Smooth muscle cell (in vitro differentiated cells): Measurements from ENCODE around the gene PPP2R1A. TPM values are rescaled to one million over a fixed set of nuclear protein-coding genes. Genes with fewer than 3 reads are reported as not detected.

Experiments used
- DNase-seq: peaks from one replicate; lab custom pipeline; 2025; ENCODE audit not compliant: unreplicated experiment; lab: John Stamatoyannopoulos, UW
- H2AFZ ChIP-seq: fragments of 200-600 bp; sonication (generic); 2 replicates; pipeline ENCODE4 v1.6.0; 2016; ENCODE audit warnings: antibody characterized with exemption, low read depth, mild to moderate bottlenecking
- H3F3A ChIP-seq: fragments of 200-600 bp; sonication (generic); 2 replicates; pipeline ENCODE4 v1.6.0; 2017; ENCODE audit warnings: antibody characterized with exemption, low read depth
- H3K27ac ChIP-seq: fragments of 200-600 bp; sonication (generic); 2 replicates; pipeline ENCODE4 v1.5.1; 2016; ENCODE audit warnings: low read depth, mild to moderate bottlenecking
- H3K27me3 ChIP-seq: fragments of 200-600 bp; sonication (generic); 2 replicates; pipeline ENCODE4 v1.6.1; 2016; ENCODE audit warnings: low read depth, mild to moderate bottlenecking
- H3K36me3 ChIP-seq: fragments of 200-600 bp; sonication (generic); 2 replicates; pipeline ENCODE4 v1.5.1; 2016; ENCODE audit warnings: low read depth
- H3K4me1 ChIP-seq: fragments of 200-600 bp; sonication (generic); 2 replicates; pipeline ENCODE4 v1.5.1; 2016; ENCODE audit warnings: low read depth
- H3K4me2 ChIP-seq: fragments of 200-600 bp; sonication (generic); 2 replicates; pipeline ENCODE4 v1.6.0; 2016; ENCODE audit warnings: mild to moderate bottlenecking
- H3K4me3 ChIP-seq: fragments of 200-600 bp; sonication (generic); 2 replicates; pipeline ENCODE4 v1.5.1; 2016; ENCODE audit warnings: mild to moderate bottlenecking
- H3K79me2 ChIP-seq: fragments of 200-600 bp; sonication (generic); 2 replicates; pipeline ENCODE4 v1.6.0; 2016; ENCODE audit warnings: low read depth, mild to moderate bottlenecking
- H3K9ac ChIP-seq: fragments of 200-600 bp; sonication (generic); 2 replicates; pipeline ENCODE4 v1.6.0; 2016; ENCODE audit warnings: low read depth
- H3K9me3 ChIP-seq: fragments of 200-600 bp; sonication (generic); replicated peaks from 2 replicates; pipeline ENCODE4 v1.5.1; 2016; ENCODE audit warnings: low read depth
- H4K20me1 ChIP-seq: fragments of 200-600 bp; sonication (generic); 2 replicates; pipeline ENCODE4 v1.6.0; 2016; ENCODE audit warnings: low read depth
- WGBS: methylation state at CpG from one replicate; pipeline ENCODE4 v1.1.7; 2016; ENCODE audit warnings: low lambda C conversion rate; 5-methylcytosine and 5-hydroxymethylcytosine counted together
- polyA plus RNA-seq: library from polyadenylated mRNA; unstranded; fragments of >200 nt; fragmentation: Nextera tagmentation; extraction: Ambion mirVana; gene quantifications from 2 replicates; pipeline ENCODE4 v1.2.1, GENCODE V29; 2016
- total RNA-seq: library from RNA; depleted of rRNA; stranded (reverse); fragments of >200 nt; gene quantifications from 2 replicates; pipeline ENCODE4 v1.2.3, GENCODE V29; 2014
- TF ChIP-seq, protein P1 (sequence below): fragments of 200-600 bp; sonication (generic); IDR thresholded peaks from 2 replicates; pipeline ENCODE4 v1.5.1; 2017; ENCODE audit warnings: borderline replicate concordance, mild to moderate bottlenecking, antibody characterized with exemption; ENCODE audit not compliant: insufficient read depth, poor library complexity, severe bottlenecking

The PPP2R1A gene
- total and polyA plus RNA-seq, 2 experiments from 2014 or later: 121 to 265 TPM

DNA sequence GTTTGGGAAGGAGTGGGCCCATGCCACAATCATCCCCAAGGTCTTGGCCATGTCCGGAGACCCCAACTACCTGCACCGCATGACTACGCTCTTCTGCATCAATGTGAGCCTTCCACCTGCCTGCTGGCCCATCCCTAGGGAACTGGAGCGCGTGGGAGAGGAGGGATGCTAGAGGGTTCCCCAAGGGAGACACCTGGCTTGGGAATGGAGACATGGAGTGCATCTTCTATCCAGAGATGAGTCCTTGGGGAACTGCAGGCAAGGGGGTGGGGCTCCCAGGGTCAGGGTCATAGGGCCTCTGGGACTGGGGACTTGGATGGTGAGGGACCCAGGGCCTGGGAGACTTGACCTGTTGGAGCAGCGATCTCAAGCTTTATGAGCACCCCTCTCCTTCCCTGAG lies 31.2 kb downstream of the PPP2R1A start:
- Histone ChIP-seq H3K27me3 (no peaks in the 10 kb centered on the region), H3K79me2 (no peaks in the 10 kb centered on the region), H3K9ac (no peak overlapping the region), H3F3A (no peaks in the 10 kb centered on the region), H3K27ac (no peak overlapping the region), H3K4me3 (no peak overlapping the region), H3K4me1 (no peaks in the 10 kb centered on the region), H3K36me3 (peaks cover 40% of the 10 kb centered on the region), H3K9me3 (no peaks in the 10 kb centered on the region), H3K4me2 (no peak overlapping the region), H2AFZ (no peak overlapping the region), H4K20me1 (peaks cover 12% of the 10 kb centered on the region)
- 97% methylated on average over 6 of the region's 6 CpGs for WGBS
- DNase-seq: no peak
- TF ChIP-seq, protein P1, sequence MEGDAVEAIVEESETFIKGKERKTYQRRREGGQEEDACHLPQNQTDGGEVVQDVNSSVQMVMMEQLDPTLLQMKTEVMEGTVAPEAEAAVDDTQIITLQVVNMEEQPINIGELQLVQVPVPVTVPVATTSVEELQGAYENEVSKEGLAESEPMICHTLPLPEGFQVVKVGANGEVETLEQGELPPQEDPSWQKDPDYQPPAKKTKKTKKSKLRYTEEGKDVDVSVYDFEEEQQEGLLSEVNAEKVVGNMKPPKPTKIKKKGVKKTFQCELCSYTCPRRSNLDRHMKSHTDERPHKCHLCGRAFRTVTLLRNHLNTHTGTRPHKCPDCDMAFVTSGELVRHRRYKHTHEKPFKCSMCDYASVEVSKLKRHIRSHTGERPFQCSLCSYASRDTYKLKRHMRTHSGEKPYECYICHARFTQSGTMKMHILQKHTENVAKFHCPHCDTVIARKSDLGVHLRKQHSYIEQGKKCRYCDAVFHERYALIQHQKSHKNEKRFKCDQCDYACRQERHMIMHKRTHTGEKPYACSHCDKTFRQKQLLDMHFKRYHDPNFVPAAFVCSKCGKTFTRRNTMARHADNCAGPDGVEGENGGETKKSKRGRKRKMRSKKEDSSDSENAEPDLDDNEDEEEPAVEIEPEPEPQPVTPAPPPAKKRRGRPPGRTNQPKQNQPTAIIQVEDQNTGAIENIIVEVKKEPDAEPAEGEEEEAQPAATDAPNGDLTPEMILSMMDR: no peak

DNA sequence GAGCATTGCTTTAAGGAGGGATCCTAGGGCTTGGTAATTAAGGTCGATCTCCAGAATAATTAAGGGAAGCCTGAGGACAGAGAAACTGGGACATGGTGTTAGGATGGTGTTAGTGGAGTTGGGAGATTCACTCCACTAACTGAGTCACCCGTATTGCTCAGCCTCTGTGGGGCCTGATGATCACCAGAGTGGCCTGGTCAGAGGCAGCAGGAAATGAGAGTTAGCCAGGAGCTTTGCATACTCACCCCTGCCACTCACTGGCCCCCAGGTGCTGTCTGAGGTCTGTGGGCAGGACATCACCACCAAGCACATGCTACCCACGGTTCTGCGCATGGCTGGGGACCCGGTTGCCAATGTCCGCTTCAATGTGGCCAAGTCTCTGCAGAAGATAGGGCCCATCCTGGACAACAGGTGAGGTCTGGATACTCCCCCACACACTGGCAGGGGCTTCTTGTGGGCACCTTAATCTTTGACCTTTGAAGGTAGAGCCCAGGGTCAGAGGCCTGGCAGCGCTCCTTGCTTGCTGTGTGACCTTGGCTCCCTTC lies 32.1 kb downstream of the PPP2R1A start:
- H3K9ac ChIP-seq: no peak overlapping the region
- no peak overlapping the region for H3K27ac ChIP-seq
- no peak overlapping the region for H3K4me3 ChIP-seq
- no peak overlapping the region for H3K4me2 ChIP-seq
- no peaks in the 10 kb centered on the region for H3K27me3 ChIP-seq
- no peaks in the 10 kb centered on the region for H3K9me3 ChIP-seq
- H3F3A ChIP-seq: no peaks in the 10 kb centered on the region
- no peak overlapping the region for H2AFZ ChIP-seq
- TF ChIP-seq, protein P1: no peak
- WGBS: 95% methylated on average over 7 of the region's 7 CpGs
- no peaks in the 10 kb centered on the region for H3K4me1 ChIP-seq
- peaks cover 12% of the 10 kb centered on the region for H4K20me1 ChIP-seq
- peaks cover 44% of the 10 kb centered on the region for H3K36me3 ChIP-seq
- no peak for DNase-seq
- no peaks in the 10 kb centered on the region for H3K79me2 ChIP-seq

DNA sequence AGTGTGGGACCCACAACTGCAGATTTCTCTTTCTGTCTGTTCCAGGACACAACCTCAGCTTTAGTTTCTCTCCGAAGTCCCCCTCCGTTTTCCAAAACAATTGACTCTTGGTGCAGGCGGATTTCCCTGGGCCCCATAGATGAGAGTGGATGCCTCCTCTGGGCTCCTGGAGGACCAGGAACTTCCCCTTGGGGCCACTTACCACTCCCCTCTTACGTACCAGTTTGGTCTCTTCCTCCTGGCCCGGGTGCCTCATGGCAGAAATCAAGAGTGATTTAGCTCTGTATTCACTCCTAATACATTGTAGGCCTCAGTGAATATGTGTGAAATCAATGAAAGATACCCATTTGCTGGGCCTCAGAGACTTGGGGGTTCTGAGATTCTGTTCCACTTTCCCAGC lies 34.4 kb downstream of the PPP2R1A start:
- TF ChIP-seq, protein P1: no peak
- no peak overlapping the region for H3K27ac ChIP-seq
- H4K20me1 ChIP-seq: peaks cover 5% of the 10 kb centered on the region
- WGBS: 100% methylated on average over 5 of the region's 5 CpGs
- H3K9ac ChIP-seq: no peak overlapping the region
- H3K27me3 ChIP-seq: no peaks in the 10 kb centered on the region
- peaks cover 3% of the 10 kb centered on the region for H3F3A ChIP-seq
- H3K4me2 ChIP-seq: no peak overlapping the region
- H3K4me3 ChIP-seq: no peak overlapping the region
- no peaks in the 10 kb centered on the region for H3K4me1 ChIP-seq
- DNase-seq: no peak
- H3K36me3 ChIP-seq: peaks cover 33% of the 10 kb centered on the region
- no peaks in the 10 kb centered on the region for H3K79me2 ChIP-seq
- H3K9me3 ChIP-seq: no peaks in the 10 kb centered on the region
- H2AFZ ChIP-seq: no peak overlapping the region

DNA sequence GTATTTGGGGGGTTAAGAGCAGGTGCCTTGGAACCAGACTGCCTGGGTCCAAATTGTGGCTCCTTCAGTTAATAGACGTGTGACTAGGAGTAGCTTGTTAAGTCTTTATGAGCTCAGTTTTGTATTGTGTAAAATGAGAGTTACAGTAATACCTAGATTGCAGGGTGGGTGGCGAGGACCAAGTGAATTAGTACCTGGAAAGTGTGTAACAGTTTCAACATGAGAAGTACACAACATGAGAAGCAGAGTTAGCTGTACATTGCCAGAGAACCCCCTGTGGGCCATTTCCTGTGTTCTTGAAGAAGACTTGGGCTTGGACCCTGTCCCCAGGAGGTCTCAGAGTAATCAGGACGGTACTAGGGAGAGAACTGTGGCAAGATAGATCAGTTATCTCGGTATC lies 36.8 kb downstream of the PPP2R1A start:
- Histone ChIP-seq H3K9me3 (no peaks in the 10 kb centered on the region), H3K9ac (no peak overlapping the region), H3K36me3 (peaks cover 29% of the 10 kb centered on the region), H3F3A (peaks cover 7% of the 10 kb centered on the region), H3K79me2 (no peaks in the 10 kb centered on the region), H4K20me1 (no peaks in the 10 kb centered on the region), H3K27ac (no peak overlapping the region), H3K4me2 (no peak overlapping the region), H3K4me3 (no peak overlapping the region), H3K27me3 (no peaks in the 10 kb centered on the region), H2AFZ (no peak overlapping the region), H3K4me1 (no peaks in the 10 kb centered on the region)
- WGBS: 99% methylated on average over 4 of the region's 4 CpGs
- TF ChIP-seq, protein P1: no peak
- DNase-seq: no peak
